Endothelial cell of umbilical vein (primary cell): ENCODE data around the gene SEMG1. TPM values are rescaled to one million over a fixed set of nuclear protein-coding genes. Genes with fewer than 3 reads are reported as not detected.

Experiments used
- BruUV-seq: library from RNA; stranded (reverse); fragments of 400-500 nt; replicated peaks from 2 replicates; lab custom pipeline; 2021; lab: Mats Ljungman, UMichigan
- CTCF ChIA-PET: fragments of 300-600, 350-600 bp; sonication (Branson Sonifier 250); formaldehyde crosslinking; loops from one replicate; lab custom pipeline; 2021; ENCODE audit warnings: antibody characterized with exemption, inconsistent platforms; lab: Charles Lee
- POLR2A ChIA-PET: fragments of 300-600, 350-600 bp; sonication (Branson Sonifier 250); formaldehyde crosslinking; loops from one replicate; lab custom pipeline; 2021; ENCODE audit warnings: antibody characterized with exemption, inconsistent platforms; lab: Charles Lee
- DNase-seq: peaks from one replicate; pipeline ENCODE4 v3.0.0-alpha.2; 2011; ENCODE audit warnings: low read depth, low spot score
- FAIRE-seq: peaks from 2 replicates; lab custom pipeline; 2011; peaks lifted over from hg19 to GRCh38; lab: Jason Lieb, UNC
- H2AFZ ChIP-seq: 2 replicates; pipeline ENCODE4 v1.6.0; 2012; ENCODE audit warnings: low read depth, low read length, control low read depth, inconsistent platforms
- H3K27ac ChIP-seq: 2 replicates; pipeline ENCODE4 v1.5.1; 2011; ENCODE audit warnings: low read depth, mild to moderate bottlenecking, control low read depth, low read length, moderate library complexity; ENCODE audit not compliant: insufficient read depth
- H3K27me3 ChIP-seq, 2 experiments: 2 replicates each; pipeline versions ENCODE4 v1.6.0 to v1.6.1; 2011; ENCODE audit warnings: low read length in 2 of 2, mixed read lengths in 1 of 2; ENCODE audit not compliant: control insufficient read depth in 2 of 2, insufficient read depth in 2 of 2
- H3K36me3 ChIP-seq, 2 experiments: 2 replicates in 1 of 2; 3 replicates in 1 of 2; pipeline ENCODE4 v1.5.1; 2011; ENCODE audit warnings: low read length in 2 of 2, mild to moderate bottlenecking in 1 of 2, moderate library complexity in 1 of 2; ENCODE audit not compliant: control insufficient read depth in 2 of 2, insufficient read depth in 2 of 2; ENCODE audit errors: extremely low read depth in 1 of 2
- H3K4me1 ChIP-seq: 3 replicates; pipeline ENCODE4 v1.5.1; 2011; ENCODE audit warnings: mild to moderate bottlenecking, low read length; ENCODE audit not compliant: control insufficient read depth, insufficient read depth; ENCODE audit errors: extremely low read depth
- H3K4me2 ChIP-seq: 2 replicates; pipeline ENCODE4 v1.6.1; 2011; ENCODE audit warnings: low read length, control low read depth, mixed read lengths; ENCODE audit not compliant: insufficient read depth
- H3K4me3 ChIP-seq, 3 experiments: fragments of 200-600 bp in 1 of 3; sonication (generic), shearing (Covaris generic) in 1 of 3; replicated peaks in 1 of 3; 2 replicates each; pipeline ENCODE4 v1.5.1; 2011 to 2016; ENCODE audit warnings: control low read depth in 3 of 3, low read length in 3 of 3, mild to moderate bottlenecking in 2 of 3, inconsistent platforms in 1 of 3, low read depth in 1 of 3, moderate library complexity in 1 of 3; ENCODE audit not compliant: insufficient read depth in 1 of 3
- H3K79me2 ChIP-seq: 2 replicates; pipeline ENCODE4 v1.6.0; 2012; ENCODE audit warnings: low read length, inconsistent platforms; ENCODE audit not compliant: control insufficient read depth, insufficient read depth
- H3K9ac ChIP-seq: replicated peaks from 2 replicates; pipeline ENCODE3; 2011; ENCODE audit warnings: low read length, control low read depth; ENCODE audit not compliant: insufficient read depth; ENCODE audit errors: extremely low read depth
- H3K9me1 ChIP-seq: replicated peaks from 3 replicates; pipeline ENCODE4 v1.6.0; 2011; ENCODE audit warnings: mild to moderate bottlenecking, low read length; ENCODE audit not compliant: control insufficient read depth, insufficient read depth; ENCODE audit errors: extremely low read depth
- H3K9me3 ChIP-seq: replicated peaks from 2 replicates; pipeline ENCODE4 v1.5.1; 2012; ENCODE audit warnings: low read length, inconsistent platforms; ENCODE audit not compliant: control insufficient read depth, insufficient read depth
- H4K20me1 ChIP-seq: replicated peaks from 2 replicates; pipeline ENCODE3; 2011; ENCODE audit warnings: mild to moderate bottlenecking, low read length; ENCODE audit not compliant: control insufficient read depth, insufficient read depth; ENCODE audit errors: extremely low read depth
- EZH2 ChIP-seq: IDR thresholded peaks from 2 replicates; pipeline ENCODE4 v1.6.1; 2012; ENCODE audit warnings: borderline replicate concordance, low read depth, mild to moderate bottlenecking, moderate library complexity, low read length, inconsistent platforms; ENCODE audit not compliant: severe bottlenecking
- FOS ChIP-seq: IDR thresholded peaks from 2 replicates; pipeline ENCODE4 v1.6.1; 2011; ENCODE audit warnings: mild to moderate bottlenecking, low read length, moderate library complexity, borderline replicate concordance; ENCODE audit not compliant: insufficient read depth
- GATA2 ChIP-seq: IDR thresholded peaks from 2 replicates; pipeline ENCODE4 v1.7.0; 2011; ENCODE audit warnings: low read depth, mild to moderate bottlenecking, moderate library complexity, mixed read lengths, low read length; ENCODE audit not compliant: insufficient read length, insufficient read depth
- JUN ChIP-seq: IDR thresholded peaks from 2 replicates; pipeline ENCODE4 v1.6.1; 2011; ENCODE audit warnings: borderline replicate concordance, low read depth; ENCODE audit not compliant: insufficient read length, insufficient read depth
- MYC ChIP-seq: IDR thresholded peaks from one replicate; pipeline ENCODE4 v1.6.1; 2011; ENCODE audit warnings: mild to moderate bottlenecking, low read depth, low read length
- POLR2A ChIP-seq: IDR thresholded peaks from 2 replicates; pipeline ENCODE4 v1.6.1; 2012; ENCODE audit warnings: low read depth, mild to moderate bottlenecking, control low read depth, low read length
- POLR2AphosphoS5 ChIP-seq: IDR thresholded peaks from 2 replicates; pipeline ENCODE4 v1.6.1; 2012; ENCODE audit warnings: low read depth, mild to moderate bottlenecking, control low read depth, low read length, moderate library complexity; ENCODE audit not compliant: insufficient read depth
- dilution Hi-C: fragments of 300-500 bp; cut with MboI; formaldehyde crosslinking; loops from one replicate; pipeline ENCODE4 v1.15.0; 2019; ENCODE audit warnings: low sequenced_read_pairs; ENCODE audit not compliant: extremely low pct_ligation_motif_present
- intact Hi-C: fragments of 100-400 bp; cut with micrococcal nuclease; formaldehyde crosslinking; loops from one replicate; pipeline ENCODE4 v1.10.0; 2022
- polyA plus RNA-seq, 4 experiments: library from polyadenylated mRNA; depleted of rRNA in 3 of 4; stranded (reverse) in 3 of 4; unstranded in 1 of 4; fragments of >200 nt; gene quantifications; 2 replicates each; pipeline versions ENCODE4 v1.2.1 to v1.2.3, GENCODE V29; 2011 to 2012; ENCODE audit warnings: missing spikeins in 1 of 4
- total RNA-seq: library from RNA; stranded (reverse); gene quantifications from 2 replicates; pipeline ENCODE4 v1.2.3, GENCODE V29; 2021
- TF ChIP-seq, protein P1 (sequence below), 2 donors: IDR thresholded peaks; 1 replicate in 1 of 2; 2 replicates in 1 of 2; pipeline ENCODE4 v1.5.1; 2011; ENCODE audit warnings: low read length in 2 of 2, mild to moderate bottlenecking in 2 of 2, moderate library complexity in 2 of 2, control low read depth in 1 of 2, inconsistent platforms in 1 of 2, low read depth in 1 of 2; ENCODE audit not compliant: insufficient read depth in 1 of 2; ENCODE audit errors: extremely low read depth in 1 of 2
- TF ChIP-seq, protein P2 (sequence below): IDR thresholded peaks from 2 replicates; pipeline ENCODE4 v1.6.1; 2011; ENCODE audit not compliant: insufficient read depth, insufficient read length

The SEMG1 gene
- total and polyA plus RNA-seq, 2 donors (not counting 3 experiments of a cell fraction or from before 2014, with no cell fraction given) = not detected

- Histone ChIP-seq H3K27ac (no peak overlapping the region), H2AFZ (no peak overlapping the region), H3K4me1 (no peaks in the 10 kb centered on the region), H3K36me3 (no peaks in the 10 kb centered on the region), H3K9me3 (no peaks in the 10 kb centered on the region), H3K9me1 (no peaks in the 10 kb centered on the region), H3K79me2 (no peaks in the 10 kb centered on the region), H4K20me1 (no peaks in the 10 kb centered on the region), H3K4me2 (no peak overlapping the region), H3K27me3 (peaks cover 2 to 9% of the 10 kb centered on the region in 2 experiments), H3K9ac (no peak overlapping the region), H3K4me3 (no peak overlapping the region)
- DNase-seq (no peak), FAIRE-seq (no peak)
- dilution Hi-C loops (no loop called here), intact Hi-C loops (no loop called here)
- TF ChIP-seq MYC (no peak), GATA2 (no peak), EZH2 (no peak), POLR2AphosphoS5 (no peak), POLR2A (no peak), FOS (no peak), JUN (no peak)
- TF ChIP-seq, protein P1, sequence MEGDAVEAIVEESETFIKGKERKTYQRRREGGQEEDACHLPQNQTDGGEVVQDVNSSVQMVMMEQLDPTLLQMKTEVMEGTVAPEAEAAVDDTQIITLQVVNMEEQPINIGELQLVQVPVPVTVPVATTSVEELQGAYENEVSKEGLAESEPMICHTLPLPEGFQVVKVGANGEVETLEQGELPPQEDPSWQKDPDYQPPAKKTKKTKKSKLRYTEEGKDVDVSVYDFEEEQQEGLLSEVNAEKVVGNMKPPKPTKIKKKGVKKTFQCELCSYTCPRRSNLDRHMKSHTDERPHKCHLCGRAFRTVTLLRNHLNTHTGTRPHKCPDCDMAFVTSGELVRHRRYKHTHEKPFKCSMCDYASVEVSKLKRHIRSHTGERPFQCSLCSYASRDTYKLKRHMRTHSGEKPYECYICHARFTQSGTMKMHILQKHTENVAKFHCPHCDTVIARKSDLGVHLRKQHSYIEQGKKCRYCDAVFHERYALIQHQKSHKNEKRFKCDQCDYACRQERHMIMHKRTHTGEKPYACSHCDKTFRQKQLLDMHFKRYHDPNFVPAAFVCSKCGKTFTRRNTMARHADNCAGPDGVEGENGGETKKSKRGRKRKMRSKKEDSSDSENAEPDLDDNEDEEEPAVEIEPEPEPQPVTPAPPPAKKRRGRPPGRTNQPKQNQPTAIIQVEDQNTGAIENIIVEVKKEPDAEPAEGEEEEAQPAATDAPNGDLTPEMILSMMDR (IDR thresholded peaks at IDR 0.05; ENCODE audit: extremely low read depth in 1 of 2, insufficient read depth in 1 of 2, low read depth in 1 of 2, low read length in 2 of 2) = no peak
- TF ChIP-seq, protein P2, sequence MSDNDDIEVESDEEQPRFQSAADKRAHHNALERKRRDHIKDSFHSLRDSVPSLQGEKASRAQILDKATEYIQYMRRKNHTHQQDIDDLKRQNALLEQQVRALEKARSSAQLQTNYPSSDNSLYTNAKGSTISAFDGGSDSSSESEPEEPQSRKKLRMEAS = no peak
- ChIA-PET POLR2A (no interaction called here), CTCF (interaction anchor here (0.7 kb wide), 1 partner anchor 11 kb away, joined by 3 read pairs; no protein-coding TSS in a partner anchor)
- BruUV-seq = no TSS peak
These were observed 33.3 kb upstream of the SEMG1 start for GRCh38 chr20:45173522-45173921.
